GM18519 (cell line): ENCODE results near the gene LCE2D.
"Not testable (repeated sequence)": the region's sequence is repeated elsewhere in the genome, so short reads cannot be mapped to it uniquely, and the experiment has no call there.

Experiments used
- ATAC-seq: cut with Tn5 transposase; IDR thresholded peaks from one replicate; pipeline ENCODE4 v1.9.1; 2021; ENCODE audit warnings: mild to moderate bottlenecking, moderate library complexity; ENCODE audit not compliant: unreplicated experiment, low FRiP score

LCE2D gene, protein sequence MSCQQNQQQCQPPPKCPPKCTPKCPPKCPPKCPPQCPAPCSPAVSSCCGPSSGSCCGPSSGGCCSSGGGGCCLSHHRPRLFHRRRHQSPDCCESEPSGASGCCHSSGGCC

DNA sequence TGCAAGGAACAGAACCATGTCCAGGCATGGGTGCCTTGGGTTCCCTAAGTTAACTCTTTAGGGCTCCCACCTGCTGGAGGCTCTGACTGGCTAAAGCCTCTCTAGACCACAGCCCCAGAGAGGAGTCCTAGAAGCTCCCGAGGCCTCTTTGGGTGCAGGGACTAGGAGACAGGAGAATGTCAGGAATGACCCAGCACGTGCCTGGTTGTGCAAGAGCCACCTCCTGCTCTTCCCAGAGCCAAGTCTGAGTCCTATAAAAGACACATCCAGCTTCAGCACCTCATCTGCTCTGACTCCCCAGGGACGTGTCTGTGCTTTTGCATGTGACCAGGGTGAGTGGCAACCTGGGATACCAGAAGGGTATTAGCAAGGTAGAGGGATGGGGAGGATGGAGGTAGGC is at the start of gene LCE2D:
TSS of gene LCE2D (plus strand) at position 283 of the 400 bp plus-strand sequence. CDS start 726 bp downstream, outside the sequence.
- no peak for ATAC-seq

DNA sequence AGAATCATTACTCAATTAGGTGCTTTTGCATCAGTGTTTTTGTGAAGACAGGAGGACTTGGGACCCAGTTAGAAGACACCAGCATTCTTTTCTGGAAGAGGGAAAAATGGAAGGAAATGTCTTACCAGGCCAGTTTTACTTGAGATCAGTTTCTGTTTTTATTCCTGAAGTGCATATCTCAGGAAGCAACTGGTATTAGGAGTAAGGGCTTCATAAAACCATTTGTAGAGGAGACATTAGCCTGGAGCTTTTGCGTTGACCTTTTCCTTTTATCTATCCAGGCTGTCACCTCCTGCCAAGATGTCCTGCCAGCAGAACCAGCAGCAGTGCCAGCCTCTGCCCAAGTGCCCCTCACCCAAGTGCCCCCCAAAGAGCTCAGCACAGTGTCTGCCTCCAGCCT is 49.7 kb upstream of the LCE2D start, which contains the start of gene LCE3B:
TSS of gene LCE3B (plus strand) at position 301 of the 400 bp plus-strand sequence. CDS start at position 301, 0 bp downstream.
- ATAC-seq: no peak

DNA sequence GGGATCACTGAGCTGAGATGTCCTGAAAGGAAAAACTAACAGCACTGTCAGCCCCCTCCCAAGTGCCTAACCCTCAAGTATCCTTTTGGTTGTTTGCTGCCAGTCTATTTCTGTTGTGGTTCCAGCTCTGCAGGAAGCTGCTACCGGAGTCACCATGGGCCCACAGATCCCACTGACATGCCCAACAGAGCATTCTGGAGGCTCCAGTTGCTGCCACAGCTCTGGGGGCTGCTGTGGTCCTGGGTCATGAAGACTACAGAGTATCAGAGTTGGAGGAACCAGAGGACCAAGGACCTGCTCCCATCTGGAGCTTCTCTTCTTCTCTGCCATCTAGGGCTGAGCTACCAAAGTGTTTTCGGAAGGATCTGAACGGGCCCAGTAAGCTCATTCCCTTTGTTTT is 41.2 kb upstream of the LCE2D start:
- ATAC-seq: no peak

DNA sequence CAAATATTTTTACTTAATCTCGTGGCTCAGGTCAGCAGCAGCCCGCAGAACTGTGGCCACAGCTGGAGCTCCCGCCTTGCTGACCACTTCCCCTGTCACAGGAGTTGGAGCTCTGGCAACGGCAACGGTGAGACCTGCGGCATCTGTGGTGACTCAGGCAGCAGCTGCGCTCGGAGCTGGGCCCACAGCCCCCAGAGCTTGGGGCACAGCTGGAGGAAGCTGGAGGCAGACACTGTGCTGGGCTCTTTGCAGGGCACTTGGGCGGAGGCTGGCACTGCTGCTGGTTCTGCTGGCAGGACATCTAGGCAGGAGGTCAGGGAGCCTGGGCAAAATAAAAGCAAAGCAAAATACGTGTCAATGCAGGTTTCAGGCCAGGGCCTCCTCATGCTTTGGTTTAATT is 40.4 kb upstream of the LCE2D start, which contains the start of gene LCE3A:
TSS of gene LCE3A (minus strand) at position 301 of the 400 bp plus-strand sequence. CDS start at position 301, 0 bp downstream.
- no peak for ATAC-seq

DNA sequence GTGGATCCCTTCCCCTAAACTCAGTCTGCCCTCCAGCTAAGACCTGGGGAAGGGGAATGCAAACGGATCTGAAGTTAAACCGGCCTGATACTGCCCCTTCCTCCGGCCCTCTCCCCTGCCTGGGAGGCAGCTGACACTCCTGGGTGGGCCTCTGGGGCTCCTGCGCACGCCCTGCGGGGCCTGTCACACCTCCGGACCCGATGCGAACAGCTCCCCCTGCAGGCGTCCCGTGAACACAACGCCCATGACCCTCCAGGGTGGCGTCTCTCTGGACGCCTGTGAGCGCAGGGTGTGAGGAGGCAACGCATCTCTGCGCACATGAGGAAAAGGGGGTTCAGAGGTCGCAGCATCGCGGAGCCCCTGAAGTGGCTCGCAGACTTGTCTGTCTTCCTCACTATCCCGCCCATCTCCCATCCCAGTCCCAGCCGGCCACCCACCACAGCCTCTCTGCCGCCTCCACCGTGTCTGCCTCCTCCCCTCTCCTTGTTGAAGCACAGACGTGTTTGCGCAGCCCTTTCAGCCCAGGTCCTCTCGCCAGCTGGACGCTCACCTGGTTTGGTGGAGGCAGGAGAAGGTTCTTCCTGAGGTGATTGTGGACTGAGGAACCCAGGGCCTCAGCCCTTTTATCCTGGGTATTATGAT is 39.9 kb upstream of the LCE2D start:
- ATAC-seq: no peak

DNA sequence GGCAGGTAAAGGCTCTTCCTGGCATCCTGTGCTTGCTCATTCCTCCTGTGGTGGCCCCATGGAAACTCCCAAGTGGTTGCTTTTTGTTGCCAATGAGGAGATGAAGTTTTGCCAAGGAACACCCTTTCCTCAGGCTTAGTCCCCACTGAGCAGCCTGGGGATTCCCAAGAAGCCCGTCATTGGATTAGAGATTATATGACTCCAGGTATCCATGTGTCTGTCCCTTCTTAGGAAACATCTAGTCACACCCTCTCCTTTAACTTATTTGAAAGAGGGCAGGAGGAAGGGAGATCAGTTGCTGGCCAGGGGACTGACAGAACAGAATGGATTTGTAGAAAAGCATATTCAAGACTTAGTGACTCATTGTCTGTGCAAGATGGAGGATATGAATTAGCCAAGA is 36.4 kb upstream of the LCE2D start:
- ATAC-seq: no peak

DNA sequence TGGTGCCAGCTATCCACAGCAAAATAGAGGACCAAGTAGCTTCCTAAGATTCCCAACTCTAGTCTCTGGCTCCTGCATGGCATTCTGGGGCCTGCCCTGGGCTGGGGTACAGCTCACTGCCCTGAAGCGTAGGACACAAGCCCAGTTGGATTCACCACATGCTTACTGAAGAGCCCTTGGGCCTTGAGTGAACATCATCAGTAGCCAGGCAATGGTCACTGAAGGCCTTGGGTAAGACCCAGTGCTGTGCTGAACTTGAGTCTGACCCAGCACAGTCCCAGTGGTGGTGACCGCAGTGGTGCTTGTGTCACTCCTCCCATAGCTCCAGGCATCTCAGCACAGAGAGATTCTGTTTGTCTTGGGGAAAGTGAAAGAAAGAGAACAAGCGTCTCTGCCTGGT is 32.6 kb upstream of the LCE2D start:
- no peak for ATAC-seq

DNA sequence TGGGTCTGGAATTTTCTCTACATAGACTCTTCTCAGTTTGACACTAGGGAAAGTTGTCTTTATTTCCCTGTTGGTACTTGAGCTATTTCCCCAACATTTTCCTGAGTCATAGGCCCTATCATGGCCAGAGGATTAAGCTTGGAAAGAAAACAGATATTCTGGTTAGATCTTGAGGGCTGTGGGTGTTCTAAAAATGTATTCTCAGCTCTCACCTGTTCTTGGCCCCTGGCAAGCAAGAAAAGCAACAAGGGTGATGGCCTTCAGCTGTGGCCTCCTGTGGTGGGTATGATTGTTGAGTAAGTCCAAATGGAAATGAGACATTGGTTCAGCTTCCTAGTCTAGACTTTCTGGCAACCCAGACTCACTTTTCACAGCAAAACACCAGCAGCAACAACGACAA is 22.8 kb upstream of the LCE2D start:
- no peak for ATAC-seq

DNA sequence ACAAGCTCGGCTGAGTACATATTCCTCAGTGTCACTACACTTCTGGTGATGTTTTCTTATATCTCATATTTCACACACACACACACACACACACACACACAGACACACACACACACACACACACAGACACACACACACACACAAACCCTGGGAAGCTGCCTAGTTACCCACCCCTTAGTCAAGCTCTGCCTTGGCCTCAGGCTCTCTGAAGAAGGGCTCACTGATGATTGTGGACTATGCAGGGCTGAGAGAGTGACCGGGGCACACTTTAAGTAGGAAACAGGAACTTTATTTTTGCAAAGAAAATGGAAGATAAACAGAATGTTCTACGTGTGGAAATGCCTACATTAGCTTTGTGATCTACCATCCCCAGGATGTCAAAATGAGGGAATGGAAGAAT is 19.2 kb upstream of the LCE2D start:
- ATAC-seq: no peak

DNA sequence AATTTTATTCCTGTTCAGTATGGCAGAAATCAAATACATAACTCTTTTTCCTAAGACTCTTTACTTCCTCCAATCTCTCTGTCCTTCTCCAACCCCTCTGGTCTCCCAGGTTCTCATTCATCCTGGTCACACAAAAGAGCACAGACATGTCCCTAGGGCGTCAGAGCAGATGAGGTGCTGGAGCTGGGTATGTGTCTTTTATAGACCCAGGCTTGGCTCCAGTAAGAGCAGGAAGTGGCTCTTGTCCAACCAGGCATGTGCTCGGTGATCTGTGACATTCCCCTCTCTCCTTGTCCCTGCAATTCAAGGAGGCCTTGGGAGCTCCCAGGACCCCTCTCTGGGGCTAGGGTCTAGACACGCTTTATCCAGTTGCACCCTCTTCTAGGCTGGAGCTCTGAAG is 18.0 kb upstream of the LCE2D start:
- ATAC-seq: no peak

DNA sequence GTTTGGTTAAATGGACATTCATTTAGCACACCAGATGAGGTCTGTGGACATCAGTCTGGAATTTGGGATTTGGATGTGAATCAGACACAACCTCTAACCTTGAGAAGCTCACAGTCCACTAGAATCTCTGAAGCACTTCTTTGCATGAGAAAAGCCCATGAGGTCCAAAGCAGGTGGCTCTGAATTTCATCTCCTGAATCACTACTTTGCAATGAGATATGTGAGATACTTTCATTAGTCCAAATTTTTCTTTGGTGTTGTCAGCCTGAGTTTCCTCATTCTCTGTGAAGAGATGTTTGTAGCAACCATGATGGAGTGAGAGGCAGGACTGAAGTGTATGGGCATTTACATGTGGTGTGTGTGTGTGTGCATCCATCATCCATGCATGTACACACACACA is 16.5 kb upstream of the LCE2D start:
- no peak for ATAC-seq

DNA sequence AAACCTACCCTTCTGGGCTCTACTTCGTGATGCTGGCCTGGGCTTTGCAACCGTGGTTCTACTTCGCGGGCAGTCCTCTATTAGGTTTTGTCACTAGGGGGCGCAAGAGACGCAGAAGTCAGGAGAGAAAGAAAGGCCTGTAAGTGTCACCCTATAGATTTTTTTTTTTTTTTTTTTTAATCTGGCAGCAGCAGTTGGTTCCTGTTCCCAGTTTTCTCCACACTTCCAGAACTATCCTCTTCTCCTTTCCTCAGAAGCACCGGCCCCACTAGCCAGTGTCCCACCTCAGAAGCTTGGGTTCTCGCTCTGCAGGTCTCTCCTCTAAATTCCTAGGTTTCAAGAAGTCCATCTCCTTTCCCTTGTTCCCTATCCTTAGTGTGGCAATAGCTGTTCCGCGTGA is 9.1 kb upstream of the LCE2D start:
- ATAC-seq: no peak

DNA sequence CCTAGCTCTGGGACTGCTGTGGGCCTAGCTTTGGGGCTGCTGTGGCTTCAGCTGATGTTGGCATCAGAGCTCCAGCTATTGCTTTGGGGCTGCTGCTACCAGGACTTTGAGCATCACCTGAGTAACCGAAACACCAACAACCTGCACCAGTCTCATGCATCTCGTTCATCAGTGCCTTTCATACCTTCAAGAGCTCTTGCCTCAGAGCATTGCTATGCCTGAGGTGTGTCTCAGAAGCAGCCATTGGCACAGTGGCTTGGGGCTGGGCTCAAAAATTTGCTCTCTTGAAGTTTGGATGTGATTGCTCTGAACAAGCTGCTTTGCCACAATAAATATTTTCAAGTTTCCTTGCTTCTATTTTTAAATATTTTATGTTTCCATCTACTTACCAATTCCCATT is 6.7 kb upstream of the LCE2D start:
- ATAC-seq: no peak

DNA sequence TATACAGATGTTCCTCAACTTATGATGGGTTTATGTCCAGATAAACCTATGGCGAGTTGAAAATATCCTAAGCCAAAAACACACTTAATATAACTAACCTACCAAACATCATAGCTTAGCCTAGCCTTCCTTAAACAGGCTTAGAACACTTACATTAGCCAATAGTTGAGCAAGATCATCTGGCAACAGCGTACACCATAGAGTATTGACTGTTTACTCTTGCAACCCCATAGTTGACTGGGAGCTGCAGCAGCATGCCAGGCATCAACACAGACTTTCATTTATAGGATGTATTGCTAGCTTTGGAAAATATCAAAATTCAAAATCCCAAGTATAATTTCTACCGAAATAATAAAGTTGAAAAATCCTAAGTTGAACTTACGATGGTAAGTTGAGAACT is 5.5 kb upstream of the LCE2D start:
- ATAC-seq: no peak

DNA sequence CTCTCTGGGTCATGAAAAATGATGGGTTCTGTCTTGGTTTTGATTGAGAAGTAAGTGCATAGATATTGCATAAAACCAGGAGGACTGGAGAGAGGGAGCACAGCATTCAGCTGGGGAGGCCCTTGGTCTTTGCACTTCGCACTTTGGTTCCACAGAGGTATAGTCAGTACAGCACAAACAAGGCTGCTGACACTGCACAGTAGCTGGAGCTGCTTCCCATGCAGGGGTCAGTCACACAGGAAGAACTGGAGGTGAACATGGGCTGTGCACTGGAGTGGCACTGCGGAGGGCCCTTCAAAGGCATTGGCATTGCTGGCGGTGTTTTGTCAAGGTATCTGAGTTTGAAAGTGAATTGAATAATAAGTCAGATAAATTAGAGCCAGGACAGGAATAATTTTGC is 4.5 kb upstream of the LCE2D start:
- ATAC-seq: no peak

DNA sequence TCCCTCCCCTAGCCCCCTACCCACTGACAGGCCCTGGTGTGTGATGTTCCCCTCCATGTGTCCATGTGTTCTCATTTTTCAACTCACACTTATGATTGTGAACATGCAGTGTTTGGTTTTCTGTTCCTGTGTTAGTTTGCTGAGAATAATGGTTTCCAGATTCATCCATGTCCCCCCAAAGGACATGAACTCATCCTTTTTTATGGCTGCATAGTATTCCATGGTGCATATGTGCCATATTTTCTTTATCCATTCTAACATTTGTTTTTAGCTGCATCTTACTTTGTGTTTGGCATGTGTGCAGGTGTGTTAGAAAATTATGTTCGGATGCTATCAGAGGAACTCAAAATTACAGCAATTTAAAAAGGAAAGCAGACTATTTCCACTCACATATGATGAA is 3.0 kb downstream of the LCE2D start:
- not testable (repeated sequence) for ATAC-seq

DNA sequence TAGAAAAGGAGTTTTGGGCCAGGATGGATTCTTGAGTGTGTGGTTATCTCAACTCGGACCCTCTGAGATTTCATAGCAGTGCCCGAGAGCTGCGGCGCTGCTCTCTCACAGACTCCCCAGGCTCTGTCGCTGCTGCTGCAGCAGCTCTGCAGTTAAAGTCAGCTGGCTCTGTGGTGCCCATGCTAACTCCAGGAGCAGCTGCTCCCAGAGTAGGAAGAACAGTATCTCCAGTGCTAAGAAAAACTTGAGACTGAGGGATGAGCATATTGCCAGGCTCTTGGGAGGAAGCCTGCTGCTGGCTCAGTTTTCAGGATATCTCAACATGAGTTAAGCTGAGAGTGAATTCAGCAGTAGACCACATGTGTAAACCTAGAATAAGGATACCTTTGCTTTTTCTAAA is 4.5 kb downstream of the LCE2D start:
- ATAC-seq: no peak

DNA sequence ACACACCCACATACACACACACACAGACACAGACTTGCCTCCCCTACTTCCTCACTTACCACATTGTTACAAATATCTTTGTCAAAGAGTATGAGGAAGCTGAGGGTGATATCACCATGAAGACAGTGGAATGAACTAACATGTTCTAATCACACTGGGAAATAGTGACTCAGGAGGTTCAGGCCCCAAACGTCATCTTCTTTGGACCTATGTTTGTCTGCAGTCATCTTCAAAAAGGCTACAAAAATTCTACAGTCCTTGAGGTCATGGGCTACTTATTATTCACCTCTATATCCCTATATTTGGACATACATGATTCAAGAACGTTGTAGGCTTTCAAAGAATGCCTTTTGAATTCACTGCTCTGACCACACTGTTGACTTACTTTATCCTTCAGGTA is 9.8 kb downstream of the LCE2D start:
- no peak for ATAC-seq

DNA sequence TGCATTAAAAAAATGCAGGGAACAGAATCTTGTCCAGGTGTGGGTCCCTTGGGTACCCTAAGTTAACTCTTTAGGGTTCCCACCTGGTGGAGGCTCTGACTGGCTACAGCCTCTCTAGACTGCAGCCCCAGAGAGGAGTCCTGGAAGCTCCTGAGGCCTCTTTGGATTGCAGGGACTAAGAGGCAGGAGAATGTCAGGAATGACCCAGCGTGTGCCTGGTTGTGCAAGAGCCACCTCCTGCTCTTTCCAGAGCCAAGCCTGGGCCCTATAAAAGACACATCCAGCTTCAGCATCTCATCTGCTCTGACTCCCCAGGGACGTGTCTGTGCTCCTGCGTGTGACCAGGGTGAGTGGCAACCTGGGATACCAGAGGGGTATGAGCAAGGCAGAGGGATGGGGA is 11.8 kb downstream of the LCE2D start, which contains the start of gene LCE2C:
TSS of gene LCE2C (plus strand) at position 297 of the 400 bp plus-strand sequence. CDS start 737 bp downstream, outside the sequence.
- ATAC-seq: not testable (repeated sequence)

DNA sequence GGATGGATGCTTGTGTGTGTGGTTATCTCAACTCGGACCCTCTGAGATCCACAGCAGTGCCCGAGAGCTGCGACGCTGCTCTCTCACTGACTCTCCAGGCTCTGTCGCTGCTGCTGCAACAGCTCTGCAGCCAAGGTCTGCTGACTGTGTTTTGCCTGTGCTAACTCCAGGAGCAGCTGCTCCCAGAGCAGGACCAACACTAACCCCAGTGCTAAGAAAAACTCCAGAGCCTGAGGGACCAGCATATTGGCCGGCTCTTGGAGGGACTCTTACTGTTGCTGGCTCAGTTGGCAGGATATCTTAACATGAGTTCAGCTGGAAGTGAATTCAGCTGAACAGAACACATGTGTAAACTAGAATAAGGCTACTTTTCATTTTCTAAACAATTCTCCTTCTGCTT is 16.3 kb downstream of the LCE2D start:
- no peak for ATAC-seq

DNA sequence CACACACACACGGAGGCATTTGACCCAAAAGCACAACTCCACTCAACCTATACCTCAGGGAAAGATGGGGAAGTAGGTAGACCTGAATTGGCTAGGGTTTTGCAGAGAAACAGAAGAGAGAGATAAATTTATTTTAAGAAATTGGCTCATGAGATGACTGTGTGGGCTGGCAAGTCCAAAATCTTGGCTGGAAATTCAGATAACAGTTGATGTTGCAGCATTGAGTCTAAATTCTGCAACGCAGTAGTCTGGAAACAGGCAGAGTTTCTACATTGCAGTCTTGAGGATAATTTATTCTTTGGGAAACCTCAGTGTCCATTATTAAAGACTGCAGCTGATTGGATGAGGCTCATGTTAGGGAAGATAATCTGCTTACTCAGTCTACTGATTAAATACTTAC is 18.4 kb downstream of the LCE2D start:
- ATAC-seq: no peak

DNA sequence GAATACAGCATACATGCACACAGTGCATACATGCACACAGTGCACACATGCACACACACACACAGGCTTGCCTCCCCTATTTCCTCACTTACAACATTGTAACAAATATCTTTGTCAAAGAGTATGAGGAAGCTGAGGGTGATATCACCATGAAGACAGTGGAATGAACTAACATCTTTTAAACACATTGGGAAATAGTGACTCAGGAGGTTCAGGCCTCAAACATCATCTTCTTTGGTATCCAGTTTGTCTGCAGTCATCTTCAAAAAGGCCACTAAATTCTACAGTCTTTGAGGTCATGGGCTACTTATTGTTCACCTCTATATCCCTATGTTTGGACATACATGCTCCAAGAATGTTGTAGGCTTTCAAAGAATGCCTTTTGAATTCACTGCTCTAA is 20.7 kb downstream of the LCE2D start:
- no peak for ATAC-seq
